Upper lobe of left lung (tissue), 6 donors: ENCODE results near the gene NOL4L. TPM values are rescaled to one million over a fixed set of nuclear protein-coding genes. Genes with fewer than 3 reads are reported as not detected.

Experiments used
- ATAC-seq, 2 donors: fragments of 200-7000 bp; cut with Tn5 transposase; one replicate each; pipeline ENCODE4 v1.9.1; 2022; ENCODE audit warnings: mild to moderate bottlenecking in 2 of 2, moderate library complexity in 2 of 2; ENCODE audit not compliant: low FRiP score in 2 of 2
- DNase-seq, 2 donors: peaks; one replicate each; pipeline ENCODE4 v3.0.0-alpha.2; 2019 to 2020
- H3K27ac ChIP-seq, 4 donors: fragments of 200-600 bp; sonication (generic); one replicate each; pipeline ENCODE4 v1.5.1; 2016 to 2019
- H3K27me3 ChIP-seq, 4 donors: fragments of 200-600 bp; sonication (generic); one replicate each; pipeline ENCODE4 v1.5.1; 2017 to 2019
- H3K36me3 ChIP-seq, 4 donors: fragments of 200-600 bp; sonication (generic); one replicate each; pipeline ENCODE4 v1.5.1; 2016 to 2019
- H3K4me1 ChIP-seq, 4 donors: fragments of 200-600 bp; sonication (generic); one replicate each; pipeline ENCODE4 v1.5.1; 2018 to 2019
- H3K4me3 ChIP-seq, 4 donors: fragments of 200-600 bp; sonication (generic); one replicate each; pipeline ENCODE4 v1.5.1; 2017 to 2019; ENCODE audit warnings: mild to moderate bottlenecking in 2 of 4, moderate library complexity in 1 of 4
- H3K9me3 ChIP-seq, 4 donors: fragments of 200-600 bp; sonication (generic); one replicate each; pipeline ENCODE4 v1.5.1; 2018 to 2019
- CTCF ChIP-seq, 6 experiments: fragments of 450-650 bp in 4 of 6; fragments of 200-600 bp in 2 of 6; sonication (generic) in 2 of 6; IDR thresholded peaks; one replicate each; pipeline ENCODE4 v1.5.1; 2016 to 2019; ENCODE audit warnings: antibody characterized with exemption in 6 of 6
- EP300 ChIP-seq, 4 donors: sonication (generic); formaldehyde crosslinking; IDR thresholded peaks; one replicate each; pipeline ENCODE4 v1.5.1; 2017; ENCODE audit warnings: antibody characterized with exemption in 4 of 4, control low read depth in 2 of 4
- POLR2A ChIP-seq, 4 donors: fragments of 450-650 bp; IDR thresholded peaks; one replicate each; pipeline ENCODE4 v1.5.1; 2016 to 2017; ENCODE audit warnings: antibody characterized with exemption in 4 of 4, mild to moderate bottlenecking in 2 of 4
- POLR2AphosphoS5 ChIP-seq, 2 donors: sonication (generic); formaldehyde crosslinking; IDR thresholded peaks; one replicate each; pipeline ENCODE4 v1.5.1; 2017; ENCODE audit warnings: antibody characterized with exemption in 2 of 2
- WGBS, 2 donors: methylation state at CpG; one replicate each; pipeline ENCODE4 v1.1.5; 2017 to 2018; 5-methylcytosine and 5-hydroxymethylcytosine counted together
- total RNA-seq, 6 donors: library from RNA; depleted of rRNA in 4 of 6; stranded (reverse); fragments of >200 nt in 4 of 6; gene quantifications; one replicate each; pipeline versions ENCODE4 v1.1.0 to v1.2.1, GENCODE V29; 2016 to 2021
- donor health status: DM: no; HTN: no; CAD: no; lungs with moderate emphysema.
- donor health status: DM: no; HTN: yes; CAD: no; lungs with severe emphysema.

Gene NOL4L
- total RNA-seq, 6 donors from 2014 or later: 13.4 to 40.2 (median 19.0) TPM

GRCh38 chr20:32566379-32567374, 18.5 kb downstream of the NOL4L start:
- TF ChIP-seq EP300 (IDR thresholded peaks at IDR 0.05) (no peak), POLR2A (IDR thresholded peaks at IDR 0.05) (no peak), CTCF (IDR thresholded peaks at IDR 0.05) (no peak), POLR2AphosphoS5 (IDR thresholded peaks at IDR 0.05) (no peak)
- H3K27me3 ChIP-seq: no peaks in the 10 kb centered on the region
- no peak overlapping the region for H3K27ac ChIP-seq
- no peak overlapping the region for H3K4me3 ChIP-seq
- H3K4me1 ChIP-seq: peaks cover 4 to 17% (median 9%) of the 10 kb centered on the region in 4 donors
- DNase-seq (no peak), ATAC-seq (no peak)
- no peaks in the 10 kb centered on the region for H3K36me3 ChIP-seq
- H3K9me3 ChIP-seq: no peaks in the 10 kb centered on the region
- WGBS, 2 donors: 81 to 83% methylated on average over 10 to 12 of the region's 12 CpGs

- 91 to 93% methylated on average over 5 of the region's 5 CpGs for WGBS, 2 donors
- Histone ChIP-seq H3K27ac (no peak overlapping the region), H3K36me3 (no peaks in the 10 kb centered on the region), H3K27me3 (no peaks in the 10 kb centered on the region), H3K4me3 (no peak overlapping the region), H3K4me1 (peaks cover 4 to 14% (median 9%) of the 10 kb centered on the region in 4 donors), H3K9me3 (no peaks in the 10 kb centered on the region)
- TF ChIP-seq CTCF (IDR thresholded peaks at IDR 0.05) (no peak), EP300 (IDR thresholded peaks at IDR 0.05) (no peak), POLR2AphosphoS5 (IDR thresholded peaks at IDR 0.05) (no peak)
- ATAC-seq: no peak
- no peak for DNase-seq
Measured at GRCh38 chr20:32565735-32566032, 19.4 kb downstream of the NOL4L start.

- peak in 1 of 2 donors; percentile 69 for DNase-seq
- H3K27ac ChIP-seq: peak overlapping the region; percentile 7 to 49 (median 35)
Measured at GRCh38 chr20:32564921-32565734, 20.0 kb downstream of the NOL4L start.

DNA sequence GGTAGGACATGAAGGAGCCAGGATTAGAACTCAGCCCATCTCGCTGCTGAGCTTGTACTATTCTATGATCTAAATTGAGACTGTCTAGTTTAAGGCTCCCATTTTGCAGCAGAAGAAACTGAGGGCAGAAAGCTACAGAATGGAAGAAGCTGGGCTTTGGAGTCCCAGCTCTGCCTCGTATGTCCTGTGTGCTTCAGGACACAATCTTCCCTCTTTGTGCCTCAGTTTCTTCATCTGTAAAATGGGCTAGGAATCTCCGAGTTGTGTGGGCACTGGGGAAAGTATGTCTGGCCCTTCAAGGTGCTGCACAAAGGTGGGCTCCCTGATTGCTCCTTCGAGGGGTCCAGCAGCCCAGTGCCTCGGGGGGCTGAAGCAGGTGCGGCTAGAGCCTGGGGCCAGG, 20.7 kb downstream of the NOL4L start:
- Histone ChIP-seq H3K4me3 (no peak overlapping the region), H3K27me3 (no peaks in the 10 kb centered on the region), H3K36me3 (no peaks in the 10 kb centered on the region), H3K4me1 (peaks cover 4 to 13% (median 6%) of the 10 kb centered on the region in 4 donors), H3K9me3 (no peaks in the 10 kb centered on the region), H3K27ac (peak overlapping the region in 2 of 4 donors; percentile 30 to 49)
- ATAC-seq: no peak
- DNase-seq: no peak
- TF ChIP-seq EP300 (IDR thresholded peaks at IDR 0.05) (no peak), POLR2A (IDR thresholded peaks at IDR 0.05) (no peak), CTCF (IDR thresholded peaks at IDR 0.05) (no peak), POLR2AphosphoS5 (IDR thresholded peaks at IDR 0.05) (no peak)
- WGBS, 2 donors: 67 to 90% methylated on average over 6 of the region's 6 CpGs

More at GRCh38 chr20:32564921-32565734, 20.0 kb downstream of the NOL4L start:
- Histone ChIP-seq H3K36me3 (no peaks in the 10 kb centered on the region), H3K4me1 (peaks cover 4 to 13% (median 6%) of the 10 kb centered on the region in 4 donors), H3K27me3 (no peaks in the 10 kb centered on the region), H3K9me3 (no peaks in the 10 kb centered on the region), H3K4me3 (no peak overlapping the region)
- 55 to 100% methylated on average over 1 to 9 of the region's 19 CpGs for WGBS, 2 donors
- peak; percentile 63 to 76 for ATAC-seq
- TF ChIP-seq POLR2AphosphoS5 (IDR thresholded peaks at IDR 0.05): no peak
- no peak for TF ChIP-seq POLR2A (IDR thresholded peaks at IDR 0.05)
- TF ChIP-seq EP300 (IDR thresholded peaks at IDR 0.05): no peak
- no peak for TF ChIP-seq CTCF (IDR thresholded peaks at IDR 0.05)
